Transverse colon (tissue), 4 donors: ENCODE results near the gene MMP11. TPM values are rescaled to one million over a fixed set of nuclear protein-coding genes. Genes with fewer than 3 reads are reported as not detected.

Experiments
- DNase-seq: peaks from one replicate; pipeline ENCODE4 v3.0.0-alpha.2; 2019
- H3K27ac ChIP-seq, 4 donors: fragments of 200-600 bp; sonication (generic); 2 replicates each; pipeline ENCODE4 v1.5.1; 2016 to 2018; ENCODE audit warnings: inconsistent platforms in 4 of 4
- H3K27me3 ChIP-seq: fragments of 200-600 bp; sonication (generic); 2 replicates; pipeline ENCODE4 v1.5.1; 2017; ENCODE audit warnings: inconsistent platforms
- H3K36me3 ChIP-seq, 4 donors: fragments of 200-600 bp; sonication (generic); 2 replicates each; pipeline ENCODE4 v1.5.1; 2017 to 2019; ENCODE audit warnings: inconsistent platforms in 4 of 4
- H3K4me1 ChIP-seq, 4 donors: fragments of 200-600 bp; sonication (generic); 2 replicates each; pipeline ENCODE4 v1.5.1; 2017 to 2020; ENCODE audit warnings: inconsistent platforms in 4 of 4
- H3K4me3 ChIP-seq, 4 donors: fragments of 200-600 bp; sonication (generic); 1 replicate in 1 of 4; 2 replicates in 3 of 4; pipeline versions ENCODE4 v1.5.1 to v1.6.1; 2017 to 2019; ENCODE audit warnings: inconsistent platforms in 4 of 4
- H3K9me3 ChIP-seq, 2 donors: fragments of 200-600 bp; sonication (generic); 2 replicates each; pipeline ENCODE4 v1.5.1; 2017 to 2019; ENCODE audit warnings: inconsistent platforms in 2 of 2
- CTCF ChIP-seq, 5 experiments: fragments of 200-600 bp in 3 of 5; fragments of 450-650 bp in 2 of 5; sonication (generic) in 3 of 5; IDR thresholded peaks; 1 replicate in 2 of 5; 2 replicates in 3 of 5; pipeline ENCODE4 v1.5.1; 2016 to 2017; ENCODE audit warnings: antibody characterized with exemption in 5 of 5, inconsistent platforms in 3 of 5, mild to moderate bottlenecking in 2 of 5, moderate library complexity in 1 of 5
- EP300 ChIP-seq: sonication (generic); formaldehyde crosslinking; IDR thresholded peaks from one replicate; pipeline ENCODE4 v1.6.1; 2017; ENCODE audit warnings: antibody characterized with exemption, low read depth
- POLR2A ChIP-seq: fragments of 450-650 bp; IDR thresholded peaks from one replicate; pipeline ENCODE4 v1.6.1; 2016; ENCODE audit warnings: antibody characterized with exemption, mild to moderate bottlenecking, moderate library complexity
- POLR2AphosphoS5 ChIP-seq, 3 donors: sonication (generic); formaldehyde crosslinking; IDR thresholded peaks; one replicate each; pipeline ENCODE4 v1.6.1; 2016; ENCODE audit warnings: antibody characterized with exemption in 3 of 3
- WGBS, 2 donors: methylation state at CpG; one replicate each; pipeline ENCODE4 v1.1.5; 2018; ENCODE audit warnings: low coverage in 1 of 2; 5-methylcytosine and 5-hydroxymethylcytosine counted together
- in situ Hi-C, 4 donors: fragments of 200-750 bp; cut with MboI; loops; one replicate each; pipeline versions ENCODE4 v1.15.0 to v1.15.1; 2017; ENCODE audit warnings: low sequenced_read_pairs in 3 of 4, low pct_ligation_motif_present in 1 of 4, low pct_unique_long_range_greater_than_20kb in 1 of 4
- intact Hi-C: fragments of 100-400 bp; cut with DNase I; formaldehyde crosslinking; loops from one replicate; pipeline ENCODE4 v1.15.1; 2023; ENCODE audit warnings: low total_unique reads
- total RNA-seq, 4 donors: library from RNA; depleted of rRNA; stranded (reverse); fragments of >200 nt; gene quantifications; one replicate each; pipeline ENCODE4 v1.1.0, GENCODE V29; 2016

Gene MMP11
- total RNA-seq, 4 donors from 2014 or later, result 1.2 to 2.2 (median 1.6) TPM

DNA sequence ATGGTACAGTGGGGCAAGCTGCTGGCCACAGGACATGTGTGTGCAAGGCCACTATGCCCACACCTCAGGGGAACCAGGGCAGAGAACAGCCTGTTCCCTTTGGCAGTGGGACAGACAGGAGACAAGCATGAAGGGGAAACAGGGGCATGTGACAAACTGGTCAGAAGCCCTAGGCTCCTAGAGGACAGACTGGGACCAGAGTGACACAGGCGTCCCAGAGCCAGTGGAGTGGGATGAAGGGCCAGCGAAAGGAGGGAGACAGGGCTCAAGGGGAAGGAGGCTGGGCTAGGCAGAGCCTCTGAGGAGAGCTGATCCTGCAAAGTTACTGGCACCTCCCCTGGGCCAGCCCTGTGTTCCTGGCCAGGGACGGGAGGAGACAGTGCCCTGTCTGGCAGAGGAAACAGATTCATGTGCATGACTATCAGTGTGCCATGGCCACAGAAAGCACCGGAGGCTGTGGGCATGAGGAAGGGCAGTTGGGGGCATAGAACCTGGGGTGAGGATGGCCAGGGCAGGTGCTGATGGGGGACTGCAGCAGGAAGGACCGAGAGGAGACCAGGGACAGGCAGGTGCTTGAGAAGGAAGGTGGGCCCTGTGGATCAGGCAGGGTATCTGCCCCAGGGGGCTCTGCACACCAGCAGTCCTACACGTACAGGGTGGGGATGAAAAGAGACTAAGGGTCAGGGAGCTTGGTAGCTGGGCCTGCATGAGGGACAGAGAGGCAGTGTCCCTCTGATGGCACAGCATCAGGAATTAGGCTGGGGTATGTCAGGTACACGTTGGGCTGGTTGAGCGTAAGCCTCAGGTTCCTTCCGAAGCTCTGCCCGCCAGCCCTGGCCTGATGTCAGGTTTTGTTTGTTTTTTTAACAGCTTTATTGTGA, 56.4 kb downstream of the MMP11 start:
- in situ Hi-C loops (loop anchor here in 1 of 4 donors (25.0 kb wide), 1 partner anchor 292 kb away; no protein-coding TSS in a partner anchor), intact Hi-C loops (no loop called here)
- no peaks in the 10 kb centered on the region for H3K27me3 ChIP-seq
- no peaks in the 10 kb centered on the region for H3K4me1 ChIP-seq
- H3K27ac ChIP-seq, result no peak overlapping the region
- H3K36me3 ChIP-seq, result peaks cover 0 to 44% (median 20%) of the 10 kb centered on the region in 4 donors
- TF ChIP-seq CTCF (IDR thresholded peaks at IDR 0.05) (no peak), EP300 (no peak), POLR2AphosphoS5 (IDR thresholded peaks at IDR 0.05) (no peak), POLR2A (no peak)
- 63 to 90% methylated on average over 4 to 10 of the region's 10 CpGs for WGBS, 2 donors
- no peak overlapping the region for H3K4me3 ChIP-seq
- no peaks in the 10 kb centered on the region for H3K9me3 ChIP-seq
- no peak for DNase-seq

DNA sequence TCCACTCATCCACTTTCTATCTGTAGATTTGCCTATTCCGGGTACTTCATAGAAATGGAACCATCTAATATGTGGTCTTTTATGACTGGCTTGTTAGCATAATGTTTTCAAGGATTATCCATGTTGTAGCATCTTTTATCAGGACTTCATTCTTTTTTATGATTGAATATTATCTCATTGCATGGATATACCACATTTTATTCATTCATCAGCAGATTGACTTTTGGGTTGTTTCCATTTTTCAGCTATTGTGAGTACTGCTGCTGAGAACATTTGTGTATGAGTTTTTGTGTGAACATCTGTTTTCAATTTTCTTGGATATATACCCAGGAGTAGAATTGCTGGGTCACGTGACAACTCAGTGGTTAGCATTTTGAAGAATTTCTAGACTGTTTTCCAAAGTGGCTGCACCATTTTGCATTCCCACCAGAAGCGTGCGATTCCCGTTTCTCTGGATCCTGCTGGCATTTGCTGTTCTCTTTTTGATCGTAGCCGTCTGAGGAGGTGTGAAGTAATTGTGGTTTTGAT, 57.3 kb downstream of the MMP11 start:
- in situ Hi-C loops (loop anchor here in 1 of 4 donors (25.0 kb wide), 1 partner anchor 293 kb away; no protein-coding TSS in a partner anchor), intact Hi-C loops (no loop called here)
- Histone ChIP-seq H3K27me3 (no peaks in the 10 kb centered on the region), H3K4me3 (no peak overlapping the region), H3K27ac (no peak overlapping the region), H3K36me3 (peaks cover 0 to 45% (median 16%) of the 10 kb centered on the region in 4 donors), H3K4me1 (no peaks in the 10 kb centered on the region), H3K9me3 (no peaks in the 10 kb centered on the region)
- WGBS, 2 donors, result 75 to 76% methylated on average over 3 to 7 of the region's 7 CpGs
- TF ChIP-seq POLR2AphosphoS5 (IDR thresholded peaks at IDR 0.05) (no peak), EP300 (no peak), POLR2A (no peak), CTCF (IDR thresholded peaks at IDR 0.05) (no peak)
- no peak for DNase-seq

DNA sequence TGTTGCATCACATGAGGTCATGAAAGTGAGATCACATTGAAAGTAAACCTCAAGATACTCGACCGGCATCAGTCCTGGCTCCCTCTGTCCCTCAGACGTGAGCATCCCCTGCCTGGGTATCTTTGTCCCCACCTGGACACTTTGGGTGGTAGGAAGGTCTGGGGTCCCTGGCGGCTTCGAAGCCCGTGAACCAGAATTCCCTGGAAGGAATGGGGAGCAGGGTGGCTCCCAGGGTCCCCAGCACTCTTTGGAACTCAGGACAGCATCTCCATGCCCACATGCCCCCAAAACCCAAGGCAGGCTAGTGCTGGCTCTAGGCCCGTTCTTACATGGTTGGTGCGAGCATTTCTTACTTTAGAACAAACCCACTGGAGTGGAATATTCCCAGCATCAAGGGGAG, 58.6 kb downstream of the MMP11 start:
- H3K4me3 ChIP-seq, result no peak overlapping the region
- no peaks in the 10 kb centered on the region for H3K27me3 ChIP-seq
- 85% methylated on average over 5 of the region's 8 CpGs; no CpG with 5 or more reads in 1 of the 2 donors for WGBS, 2 donors
- no peak for TF ChIP-seq POLR2AphosphoS5 (IDR thresholded peaks at IDR 0.05)
- TF ChIP-seq CTCF (IDR thresholded peaks at IDR 0.05), result no peak
- TF ChIP-seq EP300, result no peak
- no peak for TF ChIP-seq POLR2A
- no peak overlapping the region for H3K27ac ChIP-seq
- H3K4me1 ChIP-seq, result no peaks in the 10 kb centered on the region
- no peaks in the 10 kb centered on the region for H3K9me3 ChIP-seq
- peaks cover 0 to 34% (median 12%) of the 10 kb centered on the region in 4 donors for H3K36me3 ChIP-seq
- DNase-seq, result no peak
- in situ Hi-C loops, result loop anchor here in 1 of 4 donors (25.0 kb wide), 1 partner anchor 294 kb away; no protein-coding TSS in a partner anchor
- intact Hi-C loops, result no loop called here

DNA sequence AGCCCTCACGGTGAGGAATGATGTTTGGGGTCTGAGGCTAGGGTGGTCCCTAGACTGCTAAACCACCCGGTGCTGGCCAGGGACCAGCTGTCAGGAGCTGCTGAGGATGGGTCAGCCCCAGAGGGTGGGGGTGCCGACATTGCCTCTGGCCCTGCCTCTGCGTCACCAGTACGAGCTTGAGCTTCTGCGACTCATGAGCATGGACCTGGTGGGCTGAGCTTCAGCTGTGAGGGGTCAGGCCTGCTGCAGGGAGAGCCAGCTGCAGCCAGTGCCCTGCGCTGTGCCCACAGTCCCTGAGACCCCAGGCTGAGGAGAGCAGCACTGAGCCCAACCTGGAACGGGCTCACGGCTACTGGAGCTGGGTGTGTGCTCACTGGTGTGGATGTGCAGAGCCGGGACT, 59.1 kb downstream of the MMP11 start:
- peaks cover 0 to 30% (median 9%) of the 10 kb centered on the region in 4 donors for H3K36me3 ChIP-seq
- TF ChIP-seq POLR2A (no peak), CTCF (IDR thresholded peaks at IDR 0.05) (no peak), POLR2AphosphoS5 (IDR thresholded peaks at IDR 0.05) (no peak), EP300 (no peak)
- H3K27me3 ChIP-seq, result no peaks in the 10 kb centered on the region
- no peaks in the 10 kb centered on the region for H3K9me3 ChIP-seq
- in situ Hi-C loops (loop anchor here in 1 of 4 donors (25.0 kb wide), 1 partner anchor 294 kb away; no protein-coding TSS in a partner anchor), intact Hi-C loops (no loop called here)
- 90% methylated on average over 10 of the region's 10 CpGs; no CpG with 5 or more reads in 1 of the 2 donors for WGBS, 2 donors
- H3K4me3 ChIP-seq, result no peak overlapping the region
- H3K4me1 ChIP-seq, result no peaks in the 10 kb centered on the region
- H3K27ac ChIP-seq, result no peak overlapping the region
- no peak for DNase-seq
